HG02759 (cell line): ENCODE measurements around the gene ARSG.

Experiments used
- ATAC-seq: cut with Tn5 transposase; IDR thresholded peaks from one replicate; pipeline ENCODE4 v1.9.1; 2021; ENCODE audit warnings: mild to moderate bottlenecking, moderate library complexity; ENCODE audit not compliant: unreplicated experiment

The ARSG gene

DNA sequence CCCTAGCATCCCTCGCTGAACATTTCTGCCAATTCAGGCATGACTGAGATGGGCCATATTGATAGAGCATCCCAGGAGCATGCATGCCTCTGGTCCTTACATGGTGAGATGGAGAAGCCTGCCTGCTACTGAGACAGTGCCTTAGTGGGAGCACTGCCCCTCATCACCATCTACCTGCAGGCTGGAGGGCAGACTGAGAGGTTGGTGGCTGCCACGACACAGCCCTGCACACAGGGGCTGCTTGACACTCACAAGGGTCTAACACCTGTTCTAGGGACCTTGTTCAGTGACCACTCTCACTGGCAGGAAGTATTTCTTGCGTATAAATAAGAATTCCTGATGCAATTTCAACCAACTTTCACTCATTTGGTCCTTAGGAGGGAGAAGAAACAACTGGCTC, 132.0 kb downstream of the ARSG start:
- no peak for ATAC-seq

DNA sequence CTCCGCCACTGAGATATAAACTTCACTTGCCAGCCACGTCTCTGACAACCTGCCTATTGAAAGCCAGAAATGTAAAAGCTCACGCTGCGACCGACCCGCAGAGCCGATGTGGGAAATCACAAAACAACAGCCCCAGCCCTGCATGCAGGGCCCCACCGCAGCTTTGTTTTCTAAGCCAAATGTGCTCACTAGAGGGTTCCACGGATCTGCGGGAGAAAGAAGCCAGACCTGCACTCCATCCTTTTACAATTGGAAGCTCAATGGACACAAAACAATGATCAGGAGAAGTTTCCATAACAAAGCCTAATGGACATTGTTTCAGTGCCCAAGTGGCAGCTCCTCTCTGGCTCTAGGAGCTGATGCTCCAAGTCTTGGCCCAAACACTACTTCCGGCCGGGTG, 132.9 kb downstream of the ARSG start:
- no peak for ATAC-seq

DNA sequence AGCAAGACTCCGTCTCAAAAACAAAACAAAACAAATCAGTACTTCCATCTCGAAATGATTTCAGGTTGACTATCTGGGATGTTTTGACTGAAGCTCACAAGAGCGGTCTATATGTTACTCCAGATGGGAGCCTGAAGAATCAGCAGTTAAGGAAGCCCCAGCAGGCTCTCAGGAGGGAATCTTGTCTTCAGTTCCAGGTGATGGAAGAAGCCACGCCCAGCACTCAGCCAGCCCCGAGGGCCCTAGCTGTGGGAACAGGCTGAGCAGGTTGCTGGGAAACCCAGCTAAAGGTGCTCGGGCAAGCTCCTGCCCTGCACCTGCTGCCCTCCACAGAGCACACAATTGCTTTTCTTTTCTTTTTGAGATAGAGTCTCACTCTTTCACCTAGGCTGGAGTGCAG, 133.6 kb downstream of the ARSG start:
- no peak for ATAC-seq

DNA sequence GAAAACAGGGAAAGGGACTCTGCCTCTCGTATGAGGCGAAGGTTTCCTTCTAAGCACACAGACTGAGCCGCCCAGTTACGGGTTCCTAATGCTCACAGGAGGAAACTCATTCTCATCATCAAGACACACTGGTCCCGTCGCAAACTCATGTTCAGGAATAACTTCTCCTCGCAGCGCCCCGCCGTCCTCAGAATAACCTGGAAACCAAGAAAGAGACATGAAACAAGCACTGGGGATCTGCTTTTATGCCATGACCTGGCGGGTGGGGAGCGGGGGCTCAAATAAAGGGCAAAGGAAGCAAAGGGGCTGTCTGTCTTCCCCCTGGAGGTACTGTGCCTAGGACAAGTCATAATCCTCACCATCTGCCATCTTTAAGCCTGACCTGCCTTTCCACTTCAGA, 134.7 kb downstream of the ARSG start:
- no peak for ATAC-seq

DNA sequence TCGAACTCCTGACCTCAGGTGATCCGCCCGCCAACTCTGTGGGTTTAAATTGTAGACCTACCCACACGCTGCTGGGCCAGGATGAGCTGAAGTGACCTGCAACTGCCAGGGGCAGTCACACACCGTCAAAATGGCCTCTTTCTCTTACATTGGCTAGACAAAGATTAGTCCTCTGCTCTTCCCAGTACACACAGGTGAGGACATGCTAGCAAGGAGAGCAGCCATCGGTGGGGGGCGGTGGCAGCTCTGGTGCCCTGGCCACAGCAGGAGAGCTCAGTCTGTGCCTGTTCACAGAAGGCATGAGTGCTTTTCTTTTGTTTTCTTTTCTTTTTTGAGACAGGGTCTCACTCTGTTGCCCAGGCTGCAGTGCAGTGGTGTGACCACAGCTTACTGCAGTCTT, 136.3 kb downstream of the ARSG start:
- no peak for ATAC-seq

DNA sequence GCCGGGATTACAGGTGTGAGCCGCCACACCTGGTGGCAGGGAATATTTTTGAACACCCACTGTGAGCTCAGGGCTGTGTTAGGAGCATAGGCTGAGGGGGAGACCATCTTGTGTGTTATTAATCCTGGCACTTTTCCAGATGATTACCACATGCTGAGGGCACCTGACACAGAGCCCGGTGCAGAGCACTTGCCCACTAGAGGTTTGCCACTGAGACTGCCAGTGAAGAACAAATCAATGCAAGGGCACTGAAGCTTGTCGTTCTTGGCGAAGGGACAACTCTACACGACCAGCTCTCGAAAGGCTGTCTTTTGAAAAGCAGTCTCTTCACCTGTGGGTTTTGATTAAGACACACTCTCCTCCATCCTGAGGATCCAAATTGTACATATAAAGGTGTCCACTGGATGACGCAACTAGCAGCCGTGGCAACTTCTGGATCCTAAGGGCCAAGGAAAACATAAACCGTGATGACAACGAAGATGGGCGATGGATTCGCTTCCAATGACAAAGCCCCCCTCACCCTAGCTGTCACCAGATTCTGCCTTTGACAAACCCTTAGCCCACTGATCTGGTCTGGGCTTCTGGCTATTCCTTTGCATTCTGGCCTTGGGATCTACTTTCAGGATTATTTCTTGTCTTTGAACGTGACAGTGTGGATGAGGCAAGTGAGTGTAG, 137.3 kb downstream of the ARSG start:
- ATAC-seq: no peak

DNA sequence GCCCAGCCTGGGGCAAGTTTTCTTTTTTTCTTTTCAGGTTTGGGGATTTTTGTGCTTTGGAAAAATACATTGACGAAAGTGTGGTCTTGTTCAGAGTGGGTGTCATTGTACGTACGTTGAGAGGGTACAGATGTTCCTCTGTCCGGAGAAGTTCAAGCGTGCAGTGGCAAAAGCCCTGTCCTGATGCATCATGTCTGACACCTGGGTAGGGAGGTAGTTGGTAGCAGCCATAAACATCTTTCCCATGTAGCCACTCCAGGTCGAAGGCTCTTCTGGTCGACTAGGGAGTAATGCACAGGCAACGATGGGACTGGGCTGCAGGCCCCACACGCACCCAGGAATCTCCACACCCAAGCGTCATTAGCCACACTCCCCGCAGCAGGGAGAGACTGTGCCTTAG, 138.6 kb downstream of the ARSG start:
- no peak for ATAC-seq

DNA sequence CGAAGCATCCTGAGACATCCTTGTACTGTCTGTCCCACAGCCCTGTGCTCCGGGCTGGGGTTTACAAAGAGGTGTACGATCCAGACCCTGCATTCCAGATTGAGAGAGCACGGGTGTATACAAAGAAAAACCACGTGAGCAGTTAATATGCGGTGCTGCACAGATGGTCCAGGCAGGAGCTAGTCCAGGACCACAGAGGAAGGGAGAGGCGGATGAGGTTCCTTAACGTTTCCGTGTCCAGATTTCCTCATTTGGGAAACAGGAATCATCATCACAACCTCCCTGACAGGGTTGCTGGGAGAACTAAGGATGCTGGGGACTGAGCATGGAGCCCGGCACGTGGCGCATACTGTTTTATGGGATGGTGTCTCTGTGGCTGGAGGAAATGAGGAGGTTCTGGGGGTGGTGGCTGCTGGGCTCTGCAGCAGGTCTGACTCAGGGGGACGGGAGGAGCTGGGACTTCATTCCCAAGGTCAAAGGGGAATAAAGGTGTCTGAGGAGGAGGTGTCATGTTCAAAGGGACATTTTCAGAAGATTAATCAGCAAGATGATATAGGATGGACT, 139.8 kb downstream of the ARSG start:
- no peak for ATAC-seq

DNA sequence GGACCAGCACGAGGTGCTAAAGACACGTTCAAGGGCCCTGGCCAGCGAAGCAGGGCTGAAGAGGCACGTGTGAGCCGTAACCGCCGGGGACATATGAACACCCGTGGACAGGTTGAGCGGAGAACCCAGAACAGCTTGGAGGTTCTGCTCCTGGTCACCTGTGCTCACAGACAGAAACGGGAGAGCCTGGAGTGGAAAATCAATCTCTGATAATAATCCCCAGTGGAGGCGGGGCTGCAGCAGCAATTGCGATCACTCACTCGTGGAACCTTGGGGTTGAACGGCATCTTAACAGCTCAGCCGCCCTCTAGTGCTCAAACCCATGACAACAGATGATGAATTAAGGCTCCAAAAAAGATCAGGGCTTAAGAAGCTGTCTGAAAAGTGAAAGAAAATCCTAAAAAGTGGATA, 140.4 kb downstream of the ARSG start:
- ATAC-seq: no peak

DNA sequence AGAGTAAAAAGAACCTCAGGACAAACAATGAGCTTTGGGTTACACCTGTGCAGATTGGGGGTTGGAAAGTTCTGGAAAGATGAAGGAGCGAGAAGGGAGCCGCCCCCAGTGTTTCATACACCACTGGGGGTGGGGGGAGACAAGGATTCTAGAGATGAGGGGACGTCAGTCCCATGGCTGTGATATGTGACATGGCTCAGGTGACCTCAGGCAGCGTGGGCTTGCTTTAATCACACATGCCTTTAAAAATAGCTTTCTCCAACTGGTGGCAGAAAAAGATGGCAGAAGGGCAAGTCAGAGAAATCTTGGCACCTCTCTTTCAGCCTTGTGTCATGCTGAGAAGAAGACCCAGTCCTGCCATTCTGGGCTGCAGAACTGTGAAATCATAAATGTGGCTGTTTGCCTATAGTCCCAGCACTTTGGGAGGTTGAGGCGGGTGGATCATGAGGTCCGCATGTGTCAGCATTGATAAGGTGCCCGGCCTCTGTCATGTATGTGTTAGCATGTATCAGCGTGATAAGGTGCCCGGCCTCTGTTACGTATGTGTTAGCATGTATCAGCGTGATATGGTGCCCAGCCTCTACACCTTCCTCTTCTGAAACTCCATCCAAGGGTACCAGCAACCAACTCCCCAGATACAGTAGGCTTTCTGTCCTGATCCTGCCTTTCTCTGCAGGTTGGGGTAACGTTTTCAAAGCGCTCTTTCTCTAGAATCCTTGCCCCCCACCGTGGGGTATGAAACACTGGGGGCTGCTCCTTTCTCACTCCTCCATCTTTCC, 141.0 kb downstream of the ARSG start:
- no peak for ATAC-seq

DNA sequence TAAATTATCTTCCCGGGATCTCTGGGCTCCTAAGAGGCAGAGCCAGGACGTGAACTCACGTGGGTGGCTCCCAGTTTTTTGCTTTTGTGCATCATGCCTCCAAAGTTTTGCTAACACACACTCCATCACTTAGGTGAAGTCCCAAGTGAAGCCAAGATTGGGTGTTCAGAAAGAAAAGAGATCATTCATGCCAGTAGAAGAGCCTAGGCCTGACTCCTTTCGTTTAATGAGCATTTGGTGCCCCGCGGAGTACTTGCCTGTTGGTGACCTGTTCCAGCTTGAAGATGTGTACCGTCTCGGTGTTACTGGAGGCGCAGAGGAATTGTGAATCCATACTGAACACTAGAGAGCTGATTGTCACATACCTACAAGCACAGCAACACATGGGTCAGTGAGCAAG, 141.9 kb downstream of the ARSG start:
- no peak for ATAC-seq

DNA sequence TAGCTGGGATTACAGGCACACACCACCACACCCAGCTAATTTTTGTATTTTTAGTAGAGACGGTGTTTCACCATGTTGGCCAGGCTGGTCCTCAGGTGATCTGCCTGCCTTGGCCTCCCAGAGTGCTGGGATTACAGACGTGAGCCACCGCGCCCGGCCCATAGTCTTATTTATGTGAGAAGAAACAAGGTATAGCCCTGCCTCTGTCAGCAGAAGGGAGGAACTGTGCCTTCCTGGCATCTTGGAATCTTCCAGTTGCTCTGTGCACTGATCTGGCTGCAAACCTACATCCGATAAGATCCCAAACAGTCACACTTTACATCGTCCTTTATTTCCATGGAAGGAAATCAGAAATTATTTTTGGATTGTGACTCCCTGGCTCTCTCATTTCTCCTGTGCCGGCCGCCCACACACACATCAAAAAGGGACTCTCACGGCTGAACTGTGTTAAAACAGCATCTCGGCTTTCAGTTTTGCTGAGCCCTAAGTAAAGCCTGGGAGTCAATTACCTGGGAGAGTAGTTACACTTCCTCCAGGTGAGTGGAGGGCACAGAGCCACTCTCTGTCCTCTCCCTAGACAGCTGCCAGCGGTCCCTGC, 142.7 kb downstream of the ARSG start:
- ATAC-seq: no peak

DNA sequence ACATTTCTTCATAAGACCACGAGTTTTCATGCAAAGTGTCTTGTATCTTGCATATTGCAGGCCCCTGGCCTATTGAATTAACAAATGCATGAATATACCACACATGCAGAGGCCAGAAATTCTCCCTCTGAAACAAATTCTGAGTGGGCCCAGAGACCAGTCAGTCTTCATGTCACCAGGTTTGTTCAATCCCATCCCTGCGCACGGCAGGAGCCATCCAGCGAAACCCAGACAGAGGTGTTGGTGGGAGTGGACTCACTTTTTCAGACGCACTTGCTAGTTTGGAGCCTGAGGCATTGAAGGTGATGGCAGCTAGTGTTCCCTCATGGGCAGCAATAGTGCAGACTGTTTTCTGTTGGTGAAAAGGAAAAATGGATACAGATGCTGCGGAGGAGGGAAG, 144.1 kb downstream of the ARSG start:
- ATAC-seq: no peak

DNA sequence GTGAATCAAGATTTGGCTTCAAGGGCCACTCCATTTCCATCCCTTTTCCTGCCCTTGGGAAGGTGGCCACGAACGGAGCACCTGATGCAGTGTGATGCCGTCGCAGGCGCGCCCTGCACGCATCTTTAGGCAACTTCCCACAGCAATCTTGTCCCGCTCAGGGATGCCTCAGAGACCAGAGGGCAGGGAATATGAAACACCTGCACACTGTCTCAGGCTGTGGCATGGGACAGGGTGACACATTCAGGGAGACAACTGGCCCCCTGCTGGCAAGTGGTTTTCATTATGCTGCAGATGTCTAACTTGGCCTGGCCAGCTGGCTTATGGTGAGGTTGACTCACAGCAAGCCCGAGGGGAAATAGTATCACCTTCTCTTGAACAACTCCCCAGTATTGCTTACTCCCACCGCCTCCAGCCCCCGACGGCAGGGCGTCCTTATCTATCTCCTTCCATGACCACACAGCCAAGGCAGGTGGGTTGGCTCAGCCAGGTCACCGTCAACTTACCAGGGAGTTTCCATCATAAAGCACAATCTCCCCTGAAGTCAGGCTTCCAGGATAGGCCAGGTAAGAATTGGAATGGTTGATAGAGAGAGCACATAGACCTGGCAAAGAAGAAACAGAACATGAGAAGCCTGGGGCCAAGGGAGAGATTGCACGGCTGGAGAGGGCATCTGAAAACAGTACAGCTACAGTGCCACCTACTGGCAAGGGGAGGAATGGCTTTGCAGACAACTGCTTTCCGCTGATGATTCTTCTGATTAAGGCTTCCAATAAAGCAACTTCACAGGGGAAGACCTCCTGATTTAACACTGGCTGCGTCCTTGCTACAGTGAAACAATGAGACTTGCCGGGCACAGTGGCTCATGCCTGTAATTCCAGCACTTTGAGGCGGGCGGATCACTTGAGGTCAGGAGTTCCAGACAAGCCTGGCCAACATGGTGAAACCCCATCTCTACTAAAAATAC, 144.9 kb downstream of the ARSG start:
- ATAC-seq: peak; percentile 62

DNA sequence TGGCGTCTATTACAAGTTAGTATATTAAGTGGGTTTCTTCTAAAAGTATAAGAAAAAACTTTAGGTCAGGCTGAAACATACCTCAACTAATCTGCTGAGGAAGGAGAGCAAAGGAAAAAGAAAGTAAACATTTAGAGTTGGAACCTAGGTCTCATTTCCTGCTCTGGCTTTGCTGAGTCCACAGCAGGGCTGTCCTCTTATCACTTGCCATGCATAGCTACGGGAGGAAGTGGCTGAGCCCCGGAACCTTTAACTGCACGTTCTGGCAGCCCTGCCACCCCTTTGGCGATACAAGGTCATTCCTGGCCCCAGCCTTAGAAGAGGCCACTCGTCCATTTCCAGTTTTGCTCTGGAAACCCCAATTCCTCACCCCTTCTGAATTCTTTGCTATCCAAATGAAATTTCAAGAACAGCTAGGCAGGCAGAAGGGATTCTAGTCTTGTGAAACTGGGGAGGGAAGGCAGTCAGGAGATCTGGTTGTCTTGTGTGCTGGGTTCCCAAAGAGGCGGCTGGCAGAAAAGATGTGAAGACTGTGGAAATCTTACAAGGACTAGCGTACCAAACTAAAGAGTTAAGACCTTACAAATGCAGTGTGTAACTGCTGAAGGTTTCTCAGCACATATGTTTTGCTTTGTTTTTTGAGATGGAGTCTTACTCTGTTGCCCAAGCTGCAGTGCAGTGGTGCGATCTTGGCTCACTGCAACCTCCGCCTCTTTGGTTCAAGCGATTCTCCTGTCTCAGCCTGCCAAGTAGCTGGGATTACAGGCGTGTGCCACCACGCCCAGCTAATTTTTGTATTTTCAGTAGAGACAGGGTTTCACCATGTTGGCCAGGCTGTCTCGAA, 146.9 kb downstream of the ARSG start:
- ATAC-seq: peak; percentile 63

DNA sequence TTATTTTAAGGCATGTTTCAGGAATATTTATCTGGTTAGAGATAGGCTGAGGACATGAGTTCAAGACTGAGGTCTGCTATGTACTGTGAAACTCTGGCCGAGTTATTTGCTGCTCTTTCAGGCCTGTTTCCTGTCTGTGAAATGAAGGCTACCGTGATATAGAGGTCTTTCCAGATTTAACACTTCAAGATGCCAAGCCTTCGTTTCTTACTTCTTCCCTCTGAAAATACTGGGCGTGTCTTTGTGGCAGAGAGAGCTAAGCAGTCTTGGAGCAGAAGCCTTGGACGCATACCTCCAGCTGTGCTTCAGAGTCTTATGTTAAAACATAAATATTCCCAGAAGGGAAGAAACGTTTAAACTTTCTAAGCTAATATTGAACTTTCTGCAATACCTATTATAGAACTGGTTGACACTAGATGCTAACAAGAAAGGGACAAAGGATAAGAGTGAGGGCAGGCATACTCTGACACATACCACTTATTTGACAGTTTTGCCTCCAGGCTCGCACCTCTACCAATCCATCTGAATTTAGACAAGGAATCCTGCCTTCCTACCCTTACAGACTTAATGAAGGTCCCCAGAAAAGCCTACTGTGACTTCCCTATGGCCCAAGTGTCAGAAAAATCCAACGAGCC, 148.5 kb downstream of the ARSG start:
- ATAC-seq: no peak

DNA sequence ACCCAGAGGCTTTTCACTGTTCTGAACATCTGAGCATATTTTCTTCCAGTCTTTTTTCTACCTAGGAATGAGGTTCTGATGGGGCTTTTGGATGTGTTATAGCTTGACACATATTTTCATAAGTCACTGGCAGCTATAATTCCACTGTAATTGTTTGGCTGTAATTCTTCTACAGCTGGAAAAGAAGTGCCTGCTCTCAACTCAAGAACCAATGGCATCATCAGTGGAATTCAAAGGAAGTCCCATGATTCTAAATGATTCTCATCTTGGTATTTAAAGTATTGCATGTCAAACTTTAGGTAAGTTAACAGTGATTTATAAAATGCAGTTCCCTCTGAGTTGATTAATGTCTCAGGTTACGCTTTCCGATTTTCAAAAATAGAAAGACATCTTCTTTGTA, 149.2 kb downstream of the ARSG start:
- ATAC-seq: no peak

DNA sequence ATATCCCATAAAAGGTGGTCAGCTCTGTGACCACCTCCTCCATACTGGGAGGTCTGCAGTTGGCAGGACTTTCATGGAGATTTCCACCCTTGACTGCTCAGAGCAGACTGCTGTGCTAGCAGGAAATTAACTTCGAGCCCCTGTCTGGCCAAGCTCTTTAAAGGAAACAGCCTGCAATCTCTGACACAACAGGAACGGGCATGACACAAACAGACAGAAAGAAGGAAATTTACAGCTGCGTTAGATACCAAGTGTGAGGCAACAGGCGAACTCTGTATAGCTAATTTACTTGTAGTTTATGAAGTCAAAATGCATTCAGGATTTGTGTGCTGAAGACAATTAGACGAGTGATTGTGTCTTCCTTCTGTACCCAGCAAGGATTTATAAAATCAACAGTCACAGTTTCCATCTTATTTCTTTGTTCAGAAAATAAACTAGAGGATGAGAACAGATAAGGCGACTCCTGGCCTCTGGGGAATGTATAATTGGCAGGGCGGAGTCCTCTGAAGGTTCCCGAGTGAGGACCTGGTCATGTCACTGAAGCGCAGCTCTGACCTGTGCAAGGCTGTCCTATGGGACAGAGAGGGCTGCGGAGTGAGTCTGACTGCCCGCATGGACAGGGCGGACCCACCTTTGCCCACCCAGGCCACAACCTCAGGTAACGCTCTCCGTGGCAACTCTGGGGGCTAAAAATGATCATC, 149.9 kb downstream of the ARSG start:
- no peak for ATAC-seq

DNA sequence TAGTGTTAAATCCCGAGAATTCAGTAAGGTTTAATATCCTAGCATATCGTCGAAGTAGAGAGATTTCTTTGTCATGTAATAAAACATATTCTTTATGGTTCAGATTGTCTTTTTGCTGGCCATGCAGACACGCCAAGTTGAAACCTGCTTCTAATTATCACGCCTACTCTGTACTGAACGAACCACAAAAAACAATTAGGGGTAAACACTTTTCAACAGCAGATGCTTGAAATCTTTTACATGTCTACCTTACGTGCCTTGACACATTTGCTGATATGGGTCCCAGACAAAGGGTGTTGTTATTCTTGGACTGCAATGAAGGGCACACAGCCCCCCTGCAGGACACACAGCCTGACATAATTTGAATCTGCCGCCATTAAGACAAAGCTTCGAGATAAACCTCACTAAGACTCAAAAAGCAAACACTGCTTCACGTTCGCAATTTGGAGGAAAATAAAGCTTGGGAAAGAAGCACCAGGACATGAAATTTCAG, 152.7 kb downstream of the ARSG start:
- no peak for ATAC-seq
